Trophoblast cell (in vitro differentiated cells and primary cell): Measurements from ENCODE around the gene CXorf58.

Source experiments
- DNase-seq, 2 donors: peaks; one replicate each; pipeline ENCODE4 v3.0.0-alpha.2; 2016
- H2AFZ ChIP-seq: 2 replicates; pipeline ENCODE4 v1.6.1; 2013; ENCODE audit warnings: low read length, moderate library complexity, mild to moderate bottlenecking; ENCODE audit not compliant: insufficient read depth, poor library complexity
- H2AK5ac ChIP-seq: 2 replicates; pipeline ENCODE4 v1.6.1; 2013; ENCODE audit warnings: mild to moderate bottlenecking, low read length
- H2BK120ac ChIP-seq: 2 replicates; pipeline ENCODE4 v1.6.1; 2013; ENCODE audit warnings: low read length, mild to moderate bottlenecking, moderate library complexity; ENCODE audit not compliant: insufficient read depth, poor library complexity
- H2BK12ac ChIP-seq: 2 replicates; pipeline ENCODE4 v1.6.1; 2013; ENCODE audit warnings: mild to moderate bottlenecking, low read length, moderate library complexity
- H2BK5ac ChIP-seq: 2 replicates; pipeline ENCODE4 v1.6.1; 2013; ENCODE audit warnings: low read length, low read depth, moderate library complexity, mild to moderate bottlenecking; ENCODE audit not compliant: poor library complexity
- H3K14ac ChIP-seq: 2 replicates; pipeline ENCODE4 v1.6.1; 2013; ENCODE audit warnings: mild to moderate bottlenecking, low read length
- H3K18ac ChIP-seq: 2 replicates; pipeline ENCODE4 v1.6.1; 2013; ENCODE audit warnings: mild to moderate bottlenecking, low read length
- H3K23ac ChIP-seq: 2 replicates; pipeline ENCODE4 v1.6.1; 2013; ENCODE audit warnings: low read length
- H3K27ac ChIP-seq: 2 replicates; pipeline ENCODE4 v1.5.1; 2013; ENCODE audit warnings: low read depth, mild to moderate bottlenecking, inconsistent platforms, low read length, moderate library complexity
- H3K27me3 ChIP-seq: 2 replicates; pipeline ENCODE4 v1.6.1; 2013; ENCODE audit warnings: inconsistent platforms, mild to moderate bottlenecking, low read length, moderate library complexity; ENCODE audit not compliant: insufficient read depth
- H3K36me3 ChIP-seq, 2 experiments: 1 replicate in 1 of 2; 2 replicates in 1 of 2; pipeline ENCODE4 v1.6.1; 2013; ENCODE audit warnings: low read length in 2 of 2, mild to moderate bottlenecking in 2 of 2, moderate library complexity in 1 of 2; ENCODE audit not compliant: insufficient read depth in 2 of 2, control insufficient read depth in 1 of 2
- H3K4ac ChIP-seq: 2 replicates; pipeline ENCODE4 v1.6.1; 2013; ENCODE audit warnings: low read depth, mild to moderate bottlenecking, low read length, moderate library complexity
- H3K4me1 ChIP-seq, 2 experiments: 1 replicate in 1 of 2; 2 replicates in 1 of 2; pipeline ENCODE4 v1.6.1; 2013; ENCODE audit warnings: low read length in 2 of 2, mild to moderate bottlenecking in 2 of 2, moderate library complexity in 1 of 2; ENCODE audit not compliant: insufficient read depth in 2 of 2, control insufficient read depth in 1 of 2
- H3K4me2 ChIP-seq: 2 replicates; pipeline ENCODE4 v1.6.1; 2013; ENCODE audit warnings: inconsistent platforms, mild to moderate bottlenecking, low read length, moderate library complexity
- H3K4me3 ChIP-seq: 2 replicates; pipeline ENCODE4 v1.5.1; 2013; ENCODE audit warnings: mild to moderate bottlenecking, low read depth, low read length, inconsistent platforms
- H3K79me1 ChIP-seq: one replicate; pipeline ENCODE4 v1.6.1; 2013; ENCODE audit warnings: low read length
- H3K79me2 ChIP-seq: 2 replicates; pipeline ENCODE4 v1.6.1; 2013; ENCODE audit warnings: low read length, mild to moderate bottlenecking; ENCODE audit not compliant: control insufficient read depth, insufficient read depth, poor library complexity
- H3K9ac ChIP-seq: 2 replicates; pipeline ENCODE4 v1.6.1; 2013; ENCODE audit warnings: mild to moderate bottlenecking, low read length
- H3K9me3 ChIP-seq: 2 replicates; pipeline ENCODE4 v1.6.1; 2013; ENCODE audit warnings: low read depth, mild to moderate bottlenecking, control low read depth, inconsistent platforms, low read length; ENCODE audit not compliant: insufficient read depth
- H4K12ac ChIP-seq: 2 replicates; pipeline ENCODE4 v1.6.1; 2013; ENCODE audit warnings: low read depth, mild to moderate bottlenecking, low read length, moderate library complexity
- H4K8ac ChIP-seq: 2 replicates; pipeline ENCODE4 v1.6.1; 2013; ENCODE audit warnings: low read depth, mild to moderate bottlenecking, low read length, moderate library complexity
- H4K91ac ChIP-seq: one replicate; pipeline ENCODE4 v1.6.1; 2013; ENCODE audit warnings: low read depth, mild to moderate bottlenecking, low read length, moderate library complexity
- WGBS: extraction: QIAGEN DNeasy Blood & Tissue Kit; methylation state at CpG from one replicate; pipeline ENCODE4 v1.1.7; 2013; ENCODE audit warnings: missing lambda C conversion rate; ENCODE audit not compliant: insufficient read length, insufficient coverage; ENCODE audit errors: extremely low coverage; 5-methylcytosine and 5-hydroxymethylcytosine counted together

CXorf58 gene

DNA sequence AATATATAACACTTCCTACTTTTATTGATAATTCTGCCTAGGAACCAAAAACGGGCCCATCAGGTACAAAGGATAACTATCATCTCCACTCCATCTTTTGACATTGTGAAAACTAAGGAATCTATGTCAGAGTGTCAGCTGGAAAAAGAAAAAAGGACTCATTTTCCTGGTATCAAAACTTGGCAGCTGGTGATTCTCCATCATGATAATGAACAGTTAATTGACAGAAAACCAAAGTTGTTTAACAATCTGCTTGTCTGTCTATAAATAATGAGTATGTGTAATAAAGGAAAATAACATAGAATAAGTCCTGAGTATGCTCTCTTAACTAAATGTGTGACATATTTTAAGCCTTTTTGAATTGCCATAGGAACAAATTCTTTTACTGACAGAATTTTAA, 31.4 kb downstream of the CXorf58 start:
- no peak overlapping the region for H3K23ac ChIP-seq
- no peak overlapping the region for H3K9ac ChIP-seq
- H3K18ac ChIP-seq, result no peak overlapping the region
- H2BK12ac ChIP-seq, result no peak overlapping the region
- no peaks in the 10 kb centered on the region for H3K9me3 ChIP-seq
- no peaks in the 10 kb centered on the region for H3K79me2 ChIP-seq
- H3K79me1 ChIP-seq, result no peaks in the 10 kb centered on the region
- no peak overlapping the region for H3K4me2 ChIP-seq
- no peak overlapping the region for H2AFZ ChIP-seq
- H2BK120ac ChIP-seq, result no peak overlapping the region
- H3K4ac ChIP-seq, result no peak overlapping the region
- no peak for DNase-seq
- no peak overlapping the region for H2BK5ac ChIP-seq
- no peaks in the 10 kb centered on the region for H3K27me3 ChIP-seq
- no CpG with 5 or more reads among the region's 1 CpG for WGBS
- H4K12ac ChIP-seq, result no peak overlapping the region
- H3K14ac ChIP-seq, result no peak overlapping the region
- no peak overlapping the region for H3K27ac ChIP-seq
- H2AK5ac ChIP-seq, result no peak overlapping the region
- no peaks in the 10 kb centered on the region for H3K36me3 ChIP-seq
- no peak overlapping the region for H4K8ac ChIP-seq
- no peak overlapping the region for H3K4me3 ChIP-seq
- no peak overlapping the region for H4K91ac ChIP-seq
- no peaks in the 10 kb centered on the region for H3K4me1 ChIP-seq

DNA sequence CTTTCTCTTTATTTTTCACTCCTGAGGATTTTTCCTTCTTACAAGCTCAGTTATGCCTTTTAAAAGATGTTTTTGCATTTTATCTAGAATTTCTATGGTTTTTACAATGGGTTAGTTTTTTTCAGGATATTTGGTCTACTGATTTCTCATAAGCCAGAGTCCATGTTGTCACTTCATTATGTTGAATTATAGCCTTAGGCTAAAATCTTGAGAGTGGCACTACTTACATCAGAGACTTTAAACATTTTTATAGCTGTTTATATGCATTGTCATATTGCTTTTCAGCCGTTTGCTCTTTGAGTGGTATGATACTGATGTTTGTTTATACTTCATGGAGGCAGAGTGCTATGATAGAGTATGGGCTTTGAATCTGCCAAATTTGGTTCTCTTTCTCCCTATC, 36.4 kb downstream of the CXorf58 start:
- no CpG with 5 or more reads among the region's 1 CpG for WGBS
- Histone ChIP-seq H3K14ac (no peak overlapping the region), H2AFZ (no peak overlapping the region), H3K18ac (no peak overlapping the region), H2BK120ac (no peak overlapping the region), H3K27ac (no peak overlapping the region), H3K27me3 (no peaks in the 10 kb centered on the region), H3K4me3 (no peak overlapping the region), H3K4me1 (no peaks in the 10 kb centered on the region), H4K12ac (no peak overlapping the region), H2AK5ac (no peak overlapping the region), H3K79me2 (no peaks in the 10 kb centered on the region), H3K4ac (no peak overlapping the region), H3K9ac (no peak overlapping the region), H4K8ac (no peak overlapping the region), H2BK12ac (no peak overlapping the region), H3K4me2 (no peak overlapping the region), H3K36me3 (no peaks in the 10 kb centered on the region), H3K79me1 (no peaks in the 10 kb centered on the region), H4K91ac (no peak overlapping the region), H2BK5ac (no peak overlapping the region), H3K9me3 (no peaks in the 10 kb centered on the region), H3K23ac (no peak overlapping the region)
- no peak for DNase-seq

DNA sequence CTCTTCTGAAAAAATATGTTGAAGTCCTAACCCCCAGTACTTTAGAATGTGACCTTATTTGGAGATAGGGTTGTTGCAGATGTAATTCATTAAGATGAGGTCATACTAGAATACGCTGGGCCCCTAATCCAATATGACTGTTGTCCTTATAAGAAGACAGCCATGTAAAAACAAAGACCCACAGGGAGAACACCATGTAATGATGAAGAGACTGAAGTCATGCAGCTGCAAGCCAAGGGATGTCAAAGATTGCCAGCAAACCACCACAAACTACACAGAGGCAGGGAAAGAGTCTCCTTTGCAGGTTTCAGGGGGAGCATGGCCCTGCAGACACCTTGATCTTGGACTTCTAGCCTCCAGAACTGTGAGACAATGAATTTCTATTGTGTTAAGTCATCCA, 37.4 kb downstream of the CXorf58 start:
- H2BK5ac ChIP-seq, result no peak overlapping the region
- no peak overlapping the region for H4K12ac ChIP-seq
- DNase-seq, result no peak
- H3K79me1 ChIP-seq, result no peaks in the 10 kb centered on the region
- no peak overlapping the region for H4K91ac ChIP-seq
- no peak overlapping the region for H2BK12ac ChIP-seq
- no peak overlapping the region for H3K18ac ChIP-seq
- no peak overlapping the region for H3K27ac ChIP-seq
- no peak overlapping the region for H4K8ac ChIP-seq
- no peaks in the 10 kb centered on the region for H3K9me3 ChIP-seq
- no CpG with 5 or more reads among the region's 1 CpG for WGBS
- H3K27me3 ChIP-seq, result no peaks in the 10 kb centered on the region
- H3K23ac ChIP-seq, result no peak overlapping the region
- H3K36me3 ChIP-seq, result no peaks in the 10 kb centered on the region
- no peak overlapping the region for H2BK120ac ChIP-seq
- H3K14ac ChIP-seq, result no peak overlapping the region
- H3K4me1 ChIP-seq, result no peaks in the 10 kb centered on the region
- H3K4me3 ChIP-seq, result no peak overlapping the region
- no peak overlapping the region for H3K4ac ChIP-seq
- no peak overlapping the region for H3K4me2 ChIP-seq
- no peak overlapping the region for H2AFZ ChIP-seq
- H3K79me2 ChIP-seq, result no peaks in the 10 kb centered on the region
- H3K9ac ChIP-seq, result no peak overlapping the region
- no peak overlapping the region for H2AK5ac ChIP-seq

DNA sequence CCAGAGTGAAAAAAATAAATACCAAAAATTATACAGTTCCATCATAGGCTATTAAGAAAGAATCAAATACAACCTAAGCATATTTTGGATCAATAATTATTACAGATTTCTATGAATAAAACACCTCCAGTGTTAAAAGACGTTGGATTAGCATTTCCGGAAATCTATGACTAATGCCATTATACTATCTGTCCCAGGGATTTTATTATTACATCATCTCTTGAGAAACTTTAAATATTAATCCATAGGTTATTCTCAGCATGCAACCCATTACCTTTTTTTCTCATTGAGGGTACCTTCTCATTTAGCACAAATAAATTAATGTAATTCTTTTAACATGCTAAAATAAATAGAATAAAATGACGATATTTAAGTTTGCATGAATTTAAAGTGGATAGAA, 44.6 kb downstream of the CXorf58 start:
- Histone ChIP-seq H4K8ac (no peak overlapping the region), H3K4me3 (no peak overlapping the region), H3K4ac (no peak overlapping the region), H4K12ac (no peak overlapping the region), H2AFZ (no peak overlapping the region), H3K9me3 (no peaks in the 10 kb centered on the region), H3K4me2 (no peak overlapping the region), H3K79me1 (no peaks in the 10 kb centered on the region), H3K14ac (no peak overlapping the region), H3K27ac (no peak overlapping the region), H2BK12ac (no peak overlapping the region), H3K18ac (no peak overlapping the region), H2AK5ac (no peak overlapping the region), H3K4me1 (peaks cover 0 to 2% of the 10 kb centered on the region in 2 experiments), H3K36me3 (no peaks in the 10 kb centered on the region), H2BK120ac (no peak overlapping the region), H3K79me2 (no peaks in the 10 kb centered on the region), H3K27me3 (no peaks in the 10 kb centered on the region), H3K23ac (no peak overlapping the region), H3K9ac (no peak overlapping the region), H2BK5ac (no peak overlapping the region), H4K91ac (no peak overlapping the region)
- DNase-seq, result no peak
- no CpG with 5 or more reads among the region's 3 CpGs for WGBS
